ENCODE results near the gene ZNRF2. TPM values are rescaled to one million over a fixed set of nuclear protein-coding genes. Genes with fewer than 3 reads are reported as not detected.
A peak's percentile ranks its signal among the peaks of the same experiment; 100 is the strongest.

ZNRF2 gene
- polyA plus RNA-seq, 1 donor (not counting 4 experiments of a cell fraction or from before 2014, with no cell fraction given), result 7.0 TPM

- no peaks in the 10 kb centered on the region for H3K9me1 ChIP-seq (ENCODE audit: control insufficient read depth, extremely low read depth, insufficient read depth, low read length)
- peaks cover 37% of the 10 kb centered on the region for H3K79me2 ChIP-seq (ENCODE audit: control insufficient read depth, insufficient read depth, low read length)
- no peaks in the 10 kb centered on the region for H3K27me3 ChIP-seq (ENCODE audit: control insufficient read depth, extremely low read depth, insufficient read depth, low read length)
- H3K4me2 ChIP-seq (ENCODE audit: control insufficient read depth, extremely low read depth, insufficient read depth, low read depth, low read length), result peak overlapping the region; percentile 50
- peaks cover 31% of the 10 kb centered on the region for H3K4me1 ChIP-seq (ENCODE audit: control insufficient read depth, extremely low read depth, insufficient read depth, low read length)
- H3K4me3 ChIP-seq (ENCODE audit: control insufficient read depth in 2 of 3, extremely low read depth in 1 of 3, insufficient read depth in 2 of 3, low read depth in 1 of 3, low read length in 3 of 3), result no peak overlapping the region
- no peaks in the 10 kb centered on the region for H3K36me3 ChIP-seq (ENCODE audit: control insufficient read depth in 2 of 2, extremely low read depth in 1 of 2, insufficient read depth in 2 of 2, low read length in 2 of 2)
- DNase-seq (ENCODE audit: low read depth, low spot score) (no peak), FAIRE-seq (peak; percentile 41)
- H3K9me3 ChIP-seq (ENCODE audit: control insufficient read depth, low read depth, low read length), result no peaks in the 10 kb centered on the region
- H2AFZ ChIP-seq (ENCODE audit: control insufficient read depth, low read length), result no peak overlapping the region
- no peak for TF ChIP-seq EZH2 (IDR thresholded peaks at IDR 0.05; ENCODE audit: low read length)
- no peak overlapping the region for H3K9ac ChIP-seq (ENCODE audit: control insufficient read depth, extremely low read depth, insufficient read depth, low read length)
- no peaks in the 10 kb centered on the region for H4K20me1 ChIP-seq (ENCODE audit: control insufficient read depth, extremely low read depth, insufficient read depth, low read length)
- dilution Hi-C loops (cut with MboI; ENCODE audit: extremely low pct_ligation_motif_present, low sequenced_read_pairs), result no loop called here
- no peak overlapping the region for H3K27ac ChIP-seq (ENCODE audit: control insufficient read depth, insufficient read depth, low read length)
These were observed 43.4 kb downstream of the ZNRF2 start for GRCh38 chr7:30327813-30328212.

- Histone ChIP-seq H3K4me1 (ENCODE audit: control insufficient read depth, extremely low read depth, insufficient read depth, low read length) (peaks cover 25% of the 10 kb centered on the region), H3K9me1 (ENCODE audit: control insufficient read depth, extremely low read depth, insufficient read depth, low read length) (no peaks in the 10 kb centered on the region), H3K36me3 (ENCODE audit: control insufficient read depth in 2 of 2, extremely low read depth in 1 of 2, insufficient read depth in 2 of 2, low read length in 2 of 2) (no peaks in the 10 kb centered on the region), H3K79me2 (ENCODE audit: control insufficient read depth, insufficient read depth, low read length) (peaks cover 39% of the 10 kb centered on the region), H3K4me3 (ENCODE audit: control insufficient read depth in 2 of 3, extremely low read depth in 1 of 3, insufficient read depth in 2 of 3, low read depth in 1 of 3, low read length in 3 of 3) (no peak overlapping the region), H3K4me2 (ENCODE audit: control insufficient read depth, extremely low read depth, insufficient read depth, low read depth, low read length) (peak overlapping the region; percentile 50), H3K9me3 (ENCODE audit: control insufficient read depth, low read depth, low read length) (no peaks in the 10 kb centered on the region), H3K9ac (ENCODE audit: control insufficient read depth, extremely low read depth, insufficient read depth, low read length) (no peak overlapping the region), H4K20me1 (ENCODE audit: control insufficient read depth, extremely low read depth, insufficient read depth, low read length) (no peaks in the 10 kb centered on the region), H2AFZ (ENCODE audit: control insufficient read depth, low read length) (no peak overlapping the region), H3K27me3 (ENCODE audit: control insufficient read depth, extremely low read depth, insufficient read depth, low read length) (no peaks in the 10 kb centered on the region), H3K27ac (ENCODE audit: control insufficient read depth, insufficient read depth, low read length) (peak overlapping the region; percentile 28)
- DNase-seq (ENCODE audit: low read depth, low spot score) (no peak), FAIRE-seq (no peak)
- dilution Hi-C loops (cut with MboI; ENCODE audit: extremely low pct_ligation_motif_present, low sequenced_read_pairs), result no loop called here
- no peak for TF ChIP-seq EZH2 (IDR thresholded peaks at IDR 0.05; ENCODE audit: low read length)
- TF ChIP-seq CTCF (optimal IDR thresholded peaks at IDR 0.05 in 1 of 3, IDR thresholded peaks at IDR 0.05 in 1 of 3, conservative IDR thresholded peaks at IDR 0.05 in 1 of 3; ENCODE audit: extremely low read depth in 1 of 3, insufficient read depth in 2 of 3, low read length in 3 of 3), result no peak
These were observed 44.0 kb downstream of the ZNRF2 start for GRCh38 chr7:30328381-30328780.

- no peak overlapping the region for H3K4me2 ChIP-seq (ENCODE audit: control insufficient read depth, extremely low read depth, insufficient read depth, low read depth, low read length)
- no peak overlapping the region for H2AFZ ChIP-seq (ENCODE audit: control insufficient read depth, low read length)
- H3K9me3 ChIP-seq (ENCODE audit: control insufficient read depth, low read depth, low read length), result no peaks in the 10 kb centered on the region
- FAIRE-seq (no peak), DNase-seq (ENCODE audit: low read depth, low spot score) (no peak)
- H4K20me1 ChIP-seq (ENCODE audit: control insufficient read depth, extremely low read depth, insufficient read depth, low read length), result no peaks in the 10 kb centered on the region
- dilution Hi-C loops (cut with MboI; ENCODE audit: extremely low pct_ligation_motif_present, low sequenced_read_pairs), result no loop called here
- no peak overlapping the region for H3K4me3 ChIP-seq (ENCODE audit: control insufficient read depth in 2 of 3, extremely low read depth in 1 of 3, insufficient read depth in 2 of 3, low read depth in 1 of 3, low read length in 3 of 3)
- no peak overlapping the region for H3K27ac ChIP-seq (ENCODE audit: control insufficient read depth, insufficient read depth, low read length)
- H3K9me1 ChIP-seq (ENCODE audit: control insufficient read depth, extremely low read depth, insufficient read depth, low read length), result no peaks in the 10 kb centered on the region
- no peaks in the 10 kb centered on the region for H3K27me3 ChIP-seq (ENCODE audit: control insufficient read depth, extremely low read depth, insufficient read depth, low read length)
- H3K36me3 ChIP-seq (ENCODE audit: control insufficient read depth in 2 of 2, extremely low read depth in 1 of 2, insufficient read depth in 2 of 2, low read length in 2 of 2), result no peaks in the 10 kb centered on the region
- H3K9ac ChIP-seq (ENCODE audit: control insufficient read depth, extremely low read depth, insufficient read depth, low read length), result no peak overlapping the region
- TF ChIP-seq CTCF (optimal IDR thresholded peaks at IDR 0.05 in 1 of 3, IDR thresholded peaks at IDR 0.05 in 1 of 3, conservative IDR thresholded peaks at IDR 0.05 in 1 of 3; ENCODE audit: extremely low read depth in 1 of 3, insufficient read depth in 2 of 3, low read length in 3 of 3) (no peak), EZH2 (IDR thresholded peaks at IDR 0.05; ENCODE audit: low read length) (no peak)
- peaks cover 21% of the 10 kb centered on the region for H3K4me1 ChIP-seq (ENCODE audit: control insufficient read depth, extremely low read depth, insufficient read depth, low read length)
- H3K79me2 ChIP-seq (ENCODE audit: control insufficient read depth, insufficient read depth, low read length), result peaks cover 49% of the 10 kb centered on the region
These were observed 45.3 kb downstream of the ZNRF2 start for GRCh38 chr7:30329716-30330115.
